B cell (primary cell): ENCODE measurements around the gene ULBP2. TPM values are rescaled to one million over a fixed set of nuclear protein-coding genes. Genes with fewer than 3 reads are reported as not detected.

Experiments used
- ATAC-seq: fragments of 200-7000 bp; cut with Tn5 transposase; one replicate; pipeline ENCODE4 v1.10.0; 2021; ENCODE audit warnings: low read depth, mild to moderate bottlenecking, moderate number of reproducible peaks, moderate library complexity
- CTCF ChIA-PET: fragments of 350-600 bp; sonication (Branson Sonifier 250); formaldehyde crosslinking; loops from one replicate; lab custom pipeline; 2021; ENCODE audit warnings: antibody characterized with exemption, inconsistent platforms; lab: Charles Lee
- POLR2A ChIA-PET: fragments of 350-600 bp; sonication (Branson Sonifier 250); formaldehyde crosslinking; loops from one replicate; lab custom pipeline; 2021; ENCODE audit warnings: antibody characterized with exemption; lab: Charles Lee
- DNase-seq: peaks from one replicate; pipeline ENCODE4 v3.0.0; 2013
- H2AFZ ChIP-seq: 2 replicates; pipeline ENCODE4 v1.6.1; 2012; ENCODE audit warnings: mild to moderate bottlenecking, low read depth, low read length; ENCODE audit not compliant: insufficient read depth, poor library complexity, severe bottlenecking
- H3K27ac ChIP-seq, 2 donors: 1 replicate in 1 of 2; 2 replicates in 1 of 2; pipeline ENCODE4 v1.5.1; 2012 to 2013; ENCODE audit warnings: low read length in 2 of 2, mild to moderate bottlenecking in 2 of 2, moderate library complexity in 1 of 2
- H3K27me3 ChIP-seq, 4 experiments: fragments of 200-600 bp in 1 of 4; sonication (generic) in 1 of 4; replicated peaks in 1 of 4; 1 replicate in 2 of 4; 2 replicates in 2 of 4; pipeline versions ENCODE4 v1.6.1 to v1.7.0; 2013 to 2016; ENCODE audit warnings: low read length in 3 of 4, mild to moderate bottlenecking in 2 of 4, mixed read lengths in 1 of 4, moderate library complexity in 1 of 4; ENCODE audit not compliant: insufficient read depth in 4 of 4, control insufficient read depth in 3 of 4; ENCODE audit errors: control extremely low read depth in 1 of 4
- H3K36me3 ChIP-seq, 2 experiments: replicated peaks in 1 of 2; 1 replicate in 1 of 2; 2 replicates in 1 of 2; pipeline versions ENCODE4 v1.6.1 to v1.7.1; 2013; ENCODE audit warnings: low read length in 1 of 2; ENCODE audit not compliant: insufficient read depth in 2 of 2, control insufficient read depth in 1 of 2; ENCODE audit errors: control extremely low read depth in 1 of 2, extremely low read depth in 1 of 2
- H3K4me1 ChIP-seq, 2 donors: fragments of 200-600 bp in 1 of 2; sonication (generic) in 1 of 2; 1 replicate in 1 of 2; 2 replicates in 1 of 2; pipeline versions ENCODE4 v1.5.1 to v1.6.1; 2013 to 2017; ENCODE audit warnings: low read length in 2 of 2; ENCODE audit not compliant: control insufficient read depth in 2 of 2, insufficient read depth in 2 of 2
- H3K4me2 ChIP-seq: replicated peaks from 2 replicates; pipeline ENCODE3; 2012; ENCODE audit warnings: mild to moderate bottlenecking, low read depth, low read length; ENCODE audit not compliant: poor library complexity, severe bottlenecking
- H3K4me3 ChIP-seq, 5 experiments: fragments of 200-600 bp in 1 of 5; sonication (generic) in 1 of 5; 1 replicate in 3 of 5; 2 replicates in 2 of 5; pipeline versions ENCODE4 v1.5.1 to v1.7.0; 2011 to 2016; ENCODE audit warnings: low read length in 4 of 5, mild to moderate bottlenecking in 4 of 5, low read depth in 2 of 5, control low read depth in 1 of 5, moderate library complexity in 1 of 5; ENCODE audit not compliant: insufficient read depth in 1 of 5; ENCODE audit errors: control extremely low read depth in 1 of 5, extremely low read depth in 1 of 5
- H3K79me2 ChIP-seq: fragments of 200-600 bp; sonication (generic); one replicate; pipeline ENCODE4 v1.6.0; 2016; ENCODE audit warnings: low read length; ENCODE audit not compliant: control insufficient read depth, insufficient read depth
- H3K9ac ChIP-seq: fragments of 200-600 bp; sonication (generic); 2 replicates; pipeline ENCODE4 v1.6.1; 2017; ENCODE audit warnings: mild to moderate bottlenecking, low read length, moderate library complexity
- H3K9me3 ChIP-seq, 3 donors: one replicate each; pipeline versions ENCODE4 v1.6.1 to v1.7.1; 2013; ENCODE audit warnings: low read length in 2 of 3; ENCODE audit not compliant: control insufficient read depth in 2 of 3, insufficient read depth in 1 of 3; ENCODE audit errors: control extremely low read depth in 1 of 3
- H4K20me1 ChIP-seq: 2 replicates; pipeline ENCODE4 v1.6.0; 2012; ENCODE audit warnings: mild to moderate bottlenecking, low read length; ENCODE audit not compliant: insufficient read depth, control insufficient read depth, poor library complexity, severe bottlenecking
- H3K27ac Mint-ChIP-seq: one replicate; pipeline ENCODE4 v1.8.0; 2021; ENCODE audit warnings: mixed read lengths
- H3K27me3 Mint-ChIP-seq: one replicate; pipeline ENCODE4 v1.8.0; 2021; ENCODE audit warnings: mixed read lengths
- H3K4me1 Mint-ChIP-seq: one replicate; pipeline ENCODE4 v1.8.0; 2021; ENCODE audit warnings: mixed read lengths
- H3K4me3 Mint-ChIP-seq: one replicate; pipeline ENCODE4 v1.8.0; 2021; ENCODE audit warnings: mixed read lengths
- H3K9me3 Mint-ChIP-seq: one replicate; pipeline ENCODE4 v1.8.0; 2022; ENCODE audit warnings: mixed read lengths; ENCODE audit not compliant: insufficient read depth
- CTCF ChIP-seq: fragments of 200-600 bp; IDR thresholded peaks from one replicate; pipeline ENCODE4 v1.8.0; 2022; ENCODE audit warnings: antibody characterized with exemption, mild to moderate bottlenecking
- EZH2 ChIP-seq: IDR thresholded peaks from 2 replicates; pipeline ENCODE4 v1.6.1; 2012; ENCODE audit warnings: borderline replicate concordance, low read depth, mild to moderate bottlenecking, moderate library complexity, low read length; ENCODE audit not compliant: insufficient read depth, poor library complexity, severe bottlenecking
- WGBS: methylation state at CpG from one replicate; pipeline ENCODE4 v1.1.5; 2013; ENCODE audit warnings: missing lambda C conversion rate; ENCODE audit not compliant: insufficient coverage; 5-methylcytosine and 5-hydroxymethylcytosine counted together
- intact Hi-C: fragments of 100-400 bp; cut with micrococcal nuclease; formaldehyde crosslinking; loops from one replicate; pipeline ENCODE4 v1.10.0; 2022
- polyA plus RNA-seq: library from polyadenylated mRNA; depleted of rRNA; stranded (reverse); fragments of >200 nt; gene quantifications from 2 replicates; pipeline ENCODE4 v1.2.3, GENCODE V29; 2012
- total RNA-seq, 2 donors: library from RNA; stranded (reverse); fragments of 120-200 nt in 1 of 2; gene quantifications; 1 replicate in 1 of 2; 2 replicates in 1 of 2; pipeline versions ENCODE4 v1.2.3 to v1.2.4, GENCODE V29; 2013 to 2022

ULBP2 gene
- total and polyA plus RNA-seq, 2 donors (not counting 1 experiment from before 2014, with no cell fraction given) = 0.31 TPM; not detected in 1

- intact Hi-C loops = no loop called here
- ChIA-PET POLR2A (no interaction called here), CTCF (no interaction called here)
Measured at GRCh38 chr6:149903938-149904611, 37.7 kb upstream of the ULBP2 start.

More at GRCh38 chr6:149903938-149904611, 37.7 kb upstream of the ULBP2 start:
- Histone ChIP-seq H3K4me1 (no peaks in the 10 kb centered on the region), H3K9ac (no peak overlapping the region), H3K27me3 (peaks cover 0 to 11% (median 0%) of the 10 kb centered on the region in 4 experiments), H4K20me1 (no peaks in the 10 kb centered on the region), H3K9me3 (peaks cover 0 to 12% (median 8%) of the 10 kb centered on the region in 3 donors), H3K4me2 (no peak overlapping the region), H3K36me3 (no peaks in the 10 kb centered on the region), H3K27ac (no peak overlapping the region), H2AFZ (no peak overlapping the region), H3K79me2 (no peaks in the 10 kb centered on the region), H3K4me3 (no peak overlapping the region)
- Mint-ChIP-seq H3K27me3 (peaks cover 17% of the 10 kb centered on the region), H3K4me3 (no peak overlapping the region), H3K27ac (no peak overlapping the region), H3K9me3 (peaks cover 8% of the 10 kb centered on the region), H3K4me1 (no peaks in the 10 kb centered on the region)
- 77% methylated on average over 5 of the region's 5 CpGs for WGBS
- ATAC-seq (no peak), DNase-seq (no peak)
- TF ChIP-seq CTCF (no peak), EZH2 (no peak)
